Measurements from ENCODE around the gene SLC5A11.

- TF ChIP-seq CTCF (IDR thresholded peaks at IDR 0.05; ENCODE audit: low read depth, low read length) (no peak), POLR2A (IDR thresholded peaks at IDR 0.05; ENCODE audit: extremely low read depth, insufficient read length) (no peak), MAX (IDR thresholded peaks at IDR 0.05; ENCODE audit: low read depth, low read length) (no peak)
Measured at GRCh38 chr16:24854607-24855171, 8.9 kb downstream of the SLC5A11 start.

All from NB4 (cell line).